OCI-LY7 (cell line): ENCODE results near the gene NEMP1.
"Not testable (repeated sequence)": the region's sequence is repeated elsewhere in the genome, so short reads cannot be mapped to it uniquely, and the experiment has no call there.

Experiments
- EZH2phosphoT487 ChIP-seq: fragments of 200-600 bp; sonication (generic); IDR thresholded peaks from 2 replicates; pipeline ENCODE4 v1.6.1; 2018; ENCODE audit warnings: low read depth, borderline replicate concordance, mild to moderate bottlenecking, mixed run types, antibody characterized with exemption, low read length, moderate library complexity, mixed read lengths
- TF ChIP-seq, protein P1 (sequence below): fragments of 200-600 bp; sonication (generic); conservative IDR thresholded peaks from 2 replicates; pipeline ENCODE4 v1.5.1; 2014; ENCODE audit warnings: mild to moderate bottlenecking, antibody characterized with exemption, low read length, moderate library complexity, mixed read lengths

DNA sequence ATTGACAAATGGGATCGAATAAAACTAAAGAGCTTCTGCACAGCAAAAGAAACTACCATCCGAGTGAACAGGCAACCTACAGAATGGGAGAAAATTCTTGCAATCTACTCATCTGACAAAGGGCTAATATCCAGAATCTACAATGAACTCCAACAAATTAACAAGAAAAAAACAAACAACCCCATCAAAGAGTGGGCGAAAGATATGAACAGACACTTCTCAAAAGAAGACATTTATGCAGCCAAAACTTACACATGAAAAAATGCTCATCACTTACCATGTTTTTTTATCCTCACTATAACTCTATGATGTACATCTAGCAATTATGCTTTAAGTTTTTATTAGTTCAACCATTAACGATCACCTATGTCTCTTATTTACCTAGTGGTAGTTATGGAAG, 24.7 kb downstream of the NEMP1 start:
- TF ChIP-seq, protein P1, sequence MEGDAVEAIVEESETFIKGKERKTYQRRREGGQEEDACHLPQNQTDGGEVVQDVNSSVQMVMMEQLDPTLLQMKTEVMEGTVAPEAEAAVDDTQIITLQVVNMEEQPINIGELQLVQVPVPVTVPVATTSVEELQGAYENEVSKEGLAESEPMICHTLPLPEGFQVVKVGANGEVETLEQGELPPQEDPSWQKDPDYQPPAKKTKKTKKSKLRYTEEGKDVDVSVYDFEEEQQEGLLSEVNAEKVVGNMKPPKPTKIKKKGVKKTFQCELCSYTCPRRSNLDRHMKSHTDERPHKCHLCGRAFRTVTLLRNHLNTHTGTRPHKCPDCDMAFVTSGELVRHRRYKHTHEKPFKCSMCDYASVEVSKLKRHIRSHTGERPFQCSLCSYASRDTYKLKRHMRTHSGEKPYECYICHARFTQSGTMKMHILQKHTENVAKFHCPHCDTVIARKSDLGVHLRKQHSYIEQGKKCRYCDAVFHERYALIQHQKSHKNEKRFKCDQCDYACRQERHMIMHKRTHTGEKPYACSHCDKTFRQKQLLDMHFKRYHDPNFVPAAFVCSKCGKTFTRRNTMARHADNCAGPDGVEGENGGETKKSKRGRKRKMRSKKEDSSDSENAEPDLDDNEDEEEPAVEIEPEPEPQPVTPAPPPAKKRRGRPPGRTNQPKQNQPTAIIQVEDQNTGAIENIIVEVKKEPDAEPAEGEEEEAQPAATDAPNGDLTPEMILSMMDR = not testable (repeated sequence)
- TF ChIP-seq EZH2phosphoT487 = not testable (repeated sequence)
